ENCODE results near the gene CELF4.

CELF4 gene

GRCh38 chr18:37222999-37223378, 342.6 kb downstream of the CELF4 start:
- DNase-seq (ENCODE audit: low spot score): no peak

GRCh38 chr18:37222354-37222998, 343.1 kb downstream of the CELF4 start:
- no peak for DNase-seq (ENCODE audit: low spot score)

GRCh38 chr18:37219257-37219656, 346.3 kb downstream of the CELF4 start:
- DNase-seq (ENCODE audit: low spot score): no peak

- DNase-seq (ENCODE audit: low spot score): no peak
These were observed 347.5 kb downstream of the CELF4 start for GRCh38 chr18:37218022-37218590.

- DNase-seq (ENCODE audit: low spot score): no peak
These were observed 354.8 kb downstream of the CELF4 start for GRCh38 chr18:37210781-37211180.

- DNase-seq (ENCODE audit: low spot score): no peak
These were observed 358.3 kb downstream of the CELF4 start for GRCh38 chr18:37207343-37207742.

GRCh38 chr18:37199741-37200140, 365.9 kb downstream of the CELF4 start:
- DNase-seq (ENCODE audit: low spot score): no peak

Measured in CD4-positive, alpha-beta T cell treated with Interleukin-2 at 100 ng/mL for 4 hours (primary cell).